NCI-H1694 (cell line): ENCODE results near the gene APOBEC3C.
"Not testable (repeated sequence)": the region's sequence is repeated elsewhere in the genome, so short reads cannot be mapped to it uniquely, and the experiment has no call there.

Experiments used
- DNase-seq: peaks from one replicate; lab custom pipeline; 2025; lab: John Stamatoyannopoulos, UW

Gene APOBEC3C

DNA sequence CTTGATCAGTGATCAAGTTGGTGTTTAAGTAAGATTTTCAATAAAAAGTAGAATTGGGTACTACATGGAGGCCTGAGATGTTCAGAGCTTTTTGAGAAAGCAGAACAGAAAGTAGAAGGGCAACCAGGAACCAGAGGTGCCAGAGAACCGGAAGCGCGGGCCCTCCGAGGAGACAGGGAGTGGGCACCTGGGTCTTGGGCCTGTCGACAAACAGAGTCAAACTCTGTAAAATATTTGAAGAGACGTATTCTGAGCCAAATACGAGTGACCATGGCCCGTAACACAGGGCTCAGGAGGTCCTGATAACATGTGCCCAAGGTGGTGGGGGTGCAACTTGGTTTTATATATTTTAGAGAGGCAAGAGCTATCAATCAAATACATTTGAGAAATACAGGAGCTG, 49.8 kb downstream of the APOBEC3C start:
- not testable (repeated sequence) for DNase-seq

DNA sequence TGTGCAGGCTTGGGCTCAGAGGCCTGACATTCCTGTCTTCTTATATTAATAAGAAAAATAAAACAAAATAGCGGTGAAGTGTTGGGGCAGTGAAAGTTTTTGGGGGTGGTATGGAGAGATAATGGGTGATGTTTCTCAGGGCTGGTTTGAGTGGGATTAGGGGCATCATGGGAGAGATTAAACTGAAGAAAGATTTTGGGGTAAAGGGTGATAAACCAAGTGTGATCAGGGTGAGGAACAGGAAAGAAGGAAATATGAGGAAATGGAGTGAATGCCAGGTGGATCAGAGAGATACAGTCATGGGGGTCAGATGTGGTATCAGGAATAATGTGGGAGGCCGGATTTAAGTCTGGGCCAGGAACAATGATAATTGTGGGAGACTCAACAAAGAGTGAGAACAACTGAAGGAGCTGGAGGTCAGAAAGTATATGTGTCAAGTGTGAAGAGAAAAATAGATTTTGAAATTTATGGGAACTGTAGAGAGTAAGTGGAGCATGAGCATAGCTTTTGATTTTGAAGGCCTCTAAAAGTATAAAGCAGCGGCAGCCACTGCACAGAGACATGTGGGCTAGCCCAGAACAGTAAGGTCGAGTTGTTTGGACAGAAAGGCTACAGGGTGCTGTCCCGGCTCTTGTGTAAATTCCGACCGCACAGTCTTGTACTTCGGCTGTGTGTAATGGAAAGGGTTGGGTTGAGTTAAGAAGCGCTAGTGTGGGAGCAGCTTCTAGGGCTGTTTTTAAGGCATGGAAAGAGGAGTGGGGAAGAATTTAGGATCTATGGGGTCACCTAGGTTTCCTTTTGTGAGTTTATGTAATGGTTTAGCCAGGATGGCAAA, 52.6 kb downstream of the APOBEC3C start:
- not testable (repeated sequence) for DNase-seq

DNA sequence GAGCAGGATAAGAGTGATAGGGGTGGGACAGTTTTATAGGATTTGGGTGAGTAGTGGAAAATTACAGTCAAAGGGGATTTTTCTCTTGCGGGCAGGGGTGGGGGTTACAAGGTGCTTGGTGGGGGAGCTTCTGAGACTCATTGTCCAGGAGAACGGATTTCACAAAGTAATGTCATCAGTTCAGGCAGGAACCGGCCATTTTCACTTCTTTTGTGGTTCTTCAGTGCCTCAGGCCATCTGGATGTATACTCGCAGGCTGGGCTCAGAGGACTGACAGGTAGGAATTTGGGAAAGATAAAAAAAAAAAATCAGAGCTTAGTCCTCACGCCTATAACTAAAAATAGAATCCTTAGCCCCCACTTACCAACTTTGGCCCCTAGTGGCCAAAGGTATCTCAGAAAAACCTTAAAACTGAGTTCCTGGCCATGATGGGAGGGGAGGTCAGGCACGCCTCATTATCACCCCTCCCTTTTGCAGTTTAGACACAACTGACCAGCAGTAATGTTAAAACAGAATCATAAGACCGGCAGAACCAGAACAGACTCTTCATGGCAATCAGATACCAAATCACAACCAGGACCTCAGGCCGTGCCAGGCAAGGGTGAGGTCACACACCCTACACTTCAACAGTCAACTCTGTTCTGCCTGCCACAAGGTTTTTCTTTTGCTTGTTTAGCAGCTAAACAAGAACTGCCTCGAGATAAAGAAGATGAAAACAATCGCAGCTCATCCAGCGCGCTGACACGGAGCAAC, 54.2 kb downstream of the APOBEC3C start:
- no peak for DNase-seq
